Inflammatory macrophage treated with lipopolysaccharide for 4 hours (primary cell): Measurements from ENCODE around the gene PDZD2.

ENCODE experiments used
- DNase-seq: peaks from one replicate; pipeline ENCODE4 v3.0.0-alpha.2; 2020

The PDZD2 gene

DNA sequence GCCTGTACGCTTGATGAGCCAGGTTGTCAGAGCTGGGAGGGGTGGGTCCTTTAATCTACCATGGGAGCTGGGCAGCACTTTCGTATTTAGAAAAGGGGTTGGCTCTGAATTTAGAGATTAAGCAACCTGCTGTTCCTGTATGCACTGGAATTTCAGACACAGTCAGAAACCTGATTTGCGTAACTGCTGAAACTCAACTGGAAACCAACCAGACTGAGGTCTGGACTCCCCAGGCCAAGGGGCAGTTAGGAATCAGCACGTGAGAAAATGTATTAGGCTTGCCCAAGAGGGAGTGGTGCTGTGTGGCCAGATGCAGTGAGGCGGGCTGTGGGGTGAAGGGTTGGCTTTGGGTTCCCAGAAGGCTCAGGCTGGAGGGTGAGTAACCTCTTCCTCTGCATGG, 300.2 kb downstream of the PDZD2 start:
- peak; percentile 73 for DNase-seq

- no peak for DNase-seq
These were observed 302.3 kb downstream of the PDZD2 start for GRCh38 chr5:31941151-31941755.

GRCh38 chr5:31942546-31942945, 303.6 kb downstream of the PDZD2 start:
- no peak for DNase-seq

- DNase-seq: no peak
These were observed 305.9 kb downstream of the PDZD2 start for GRCh38 chr5:31944684-31945445.

GRCh38 chr5:31948006-31948405, 309.1 kb downstream of the PDZD2 start:
- no peak for DNase-seq

DNA sequence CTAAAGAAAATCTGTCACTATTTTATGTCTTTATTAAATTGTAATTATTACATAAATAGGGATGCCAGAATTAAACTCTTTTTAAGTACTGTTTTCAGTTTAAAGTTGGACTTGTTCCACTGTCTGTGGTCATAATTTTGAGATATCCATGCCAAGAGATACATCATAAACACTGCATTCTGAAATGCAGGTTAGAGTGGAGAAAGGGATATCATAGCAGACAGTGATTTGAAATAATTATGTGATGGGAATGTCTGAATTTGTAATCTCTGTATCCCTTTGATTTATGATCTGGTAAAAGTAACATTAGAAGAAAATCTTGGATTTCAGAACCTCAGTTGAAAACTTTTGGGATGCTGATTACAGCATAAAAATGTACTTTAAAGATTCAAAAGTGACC, 313.1 kb downstream of the PDZD2 start:
- DNase-seq: no peak

GRCh38 chr5:31954091-31954490, 315.2 kb downstream of the PDZD2 start:
- no peak for DNase-seq

DNA sequence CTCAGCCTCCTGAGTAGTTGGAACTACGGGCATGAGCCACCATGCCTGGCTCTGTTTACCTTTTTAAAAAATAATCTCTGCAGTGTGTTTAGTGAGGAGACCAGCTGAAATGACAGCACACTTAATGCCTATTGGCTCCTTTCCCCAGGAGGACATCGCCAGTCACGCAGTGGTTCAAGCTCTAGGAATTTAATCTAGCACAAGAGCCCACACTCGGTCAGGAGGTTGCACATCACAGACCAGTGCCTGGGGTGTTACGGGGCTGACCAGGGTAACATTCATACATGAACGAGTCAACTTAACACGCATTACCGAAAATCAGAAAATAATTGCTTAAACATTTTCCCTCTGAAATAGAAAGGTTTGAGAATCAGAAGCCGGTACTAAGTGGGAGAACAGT, 318.2 kb downstream of the PDZD2 start:
- DNase-seq: no peak

GRCh38 chr5:31962351-31962751, 323.4 kb downstream of the PDZD2 start:
- DNase-seq: no peak

DNA sequence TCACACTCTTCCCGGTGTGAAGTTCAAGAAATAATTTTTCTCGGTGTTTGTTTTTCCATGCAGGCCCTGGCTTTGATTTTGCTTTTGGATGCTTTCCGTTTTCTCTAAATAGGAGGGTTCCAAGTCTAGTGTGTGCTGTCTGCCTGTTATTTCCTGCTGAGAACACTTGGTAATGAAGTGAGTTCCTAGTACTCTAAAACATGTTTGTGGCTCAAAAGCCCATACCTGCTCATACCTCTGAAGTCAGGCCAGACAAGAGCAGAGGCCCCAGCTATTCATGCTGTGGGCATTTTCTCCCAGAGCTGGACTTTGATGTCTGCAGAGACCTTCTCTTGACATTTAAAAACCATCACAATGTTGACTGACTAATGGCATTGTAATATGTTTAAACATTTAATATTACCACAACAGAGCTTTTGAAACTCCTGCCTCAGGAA, 324.0 kb downstream of the PDZD2 start:
- no peak for DNase-seq

GRCh38 chr5:31963358-31964006, 324.6 kb downstream of the PDZD2 start:
- no peak for DNase-seq

GRCh38 chr5:31964007-31964360, 325.1 kb downstream of the PDZD2 start:
- no peak for DNase-seq

GRCh38 chr5:31965227-31965626, 326.3 kb downstream of the PDZD2 start:
- DNase-seq: no peak

DNA sequence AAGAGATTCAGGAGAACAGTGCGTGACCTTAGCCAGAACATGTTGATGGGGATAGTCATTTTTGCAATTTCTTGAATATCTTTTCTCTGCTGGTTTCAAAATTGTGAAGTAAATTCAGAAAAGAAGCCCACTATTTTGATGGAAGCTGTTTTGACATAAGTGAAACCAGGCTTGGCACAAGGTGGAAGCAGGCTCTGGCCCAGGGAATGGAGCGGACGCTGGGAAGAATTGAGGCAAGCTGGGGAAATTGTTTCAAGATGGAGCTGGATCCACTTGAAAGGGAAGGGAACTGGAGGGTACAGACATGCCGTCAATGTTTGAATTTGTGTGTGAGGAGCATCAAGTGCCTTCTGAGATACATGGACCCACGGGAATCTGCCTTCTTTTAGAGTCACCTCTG, 328.0 kb downstream of the PDZD2 start:
- no peak for DNase-seq

DNA sequence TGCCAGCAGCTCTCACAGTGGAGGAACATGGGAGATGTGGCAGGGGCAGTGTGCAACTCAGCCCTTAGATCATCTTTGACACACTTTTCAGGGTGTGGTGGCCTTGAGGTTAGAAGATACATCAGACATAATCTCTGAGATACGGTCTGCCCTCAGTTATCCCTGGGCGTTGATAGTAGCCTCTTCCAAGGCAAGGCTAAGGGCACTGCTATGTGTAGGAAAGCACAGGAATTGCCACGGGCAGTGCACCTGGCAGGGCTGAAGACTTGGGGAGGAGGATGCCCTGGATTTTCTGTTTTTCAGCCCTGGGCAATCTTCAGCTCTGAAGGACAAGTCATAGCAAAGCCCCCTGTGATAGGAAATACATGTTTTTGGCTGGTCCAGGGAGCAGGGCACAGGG, 328.5 kb downstream of the PDZD2 start:
- DNase-seq: no peak

DNA sequence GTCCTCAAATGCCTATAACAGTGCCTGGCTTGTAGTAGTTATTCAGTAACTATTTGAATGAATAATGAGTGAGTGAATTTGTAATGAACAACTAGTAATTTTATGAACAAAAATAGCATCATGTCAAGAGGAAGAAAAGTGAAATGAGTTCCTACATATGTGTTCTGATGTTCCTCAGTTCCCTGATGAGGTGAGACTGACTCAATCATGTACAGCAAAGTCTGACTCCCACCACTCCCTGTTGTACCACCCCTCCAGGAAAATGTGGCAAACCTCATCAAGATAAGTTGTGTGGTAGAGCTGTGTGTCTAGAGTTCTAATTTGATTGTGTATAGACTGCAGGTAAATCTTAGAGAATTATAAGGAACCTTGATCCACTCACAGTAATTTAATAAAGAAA, 333.6 kb downstream of the PDZD2 start:
- DNase-seq: no peak

DNA sequence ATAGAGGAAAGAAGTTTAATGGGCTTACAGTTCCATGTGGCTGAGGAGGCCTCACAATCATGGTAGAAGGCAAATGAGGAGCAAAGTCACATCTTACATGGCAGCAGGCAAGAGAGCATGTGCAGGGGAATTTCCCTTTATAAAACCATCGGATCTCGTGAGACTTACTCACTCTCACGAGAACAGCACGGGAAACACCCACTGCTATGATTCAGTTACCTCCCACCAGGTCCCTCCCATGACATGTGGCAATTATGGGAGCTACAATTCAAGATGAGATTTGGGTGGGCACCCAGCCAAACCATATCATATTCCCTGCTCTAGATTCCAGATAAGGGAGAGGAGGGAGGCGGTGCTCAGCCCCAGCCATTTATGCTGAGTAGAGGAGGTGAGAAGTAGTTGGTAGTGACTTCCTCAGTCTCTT, 336.3 kb downstream of the PDZD2 start:
- peak; percentile 29 for DNase-seq

DNA sequence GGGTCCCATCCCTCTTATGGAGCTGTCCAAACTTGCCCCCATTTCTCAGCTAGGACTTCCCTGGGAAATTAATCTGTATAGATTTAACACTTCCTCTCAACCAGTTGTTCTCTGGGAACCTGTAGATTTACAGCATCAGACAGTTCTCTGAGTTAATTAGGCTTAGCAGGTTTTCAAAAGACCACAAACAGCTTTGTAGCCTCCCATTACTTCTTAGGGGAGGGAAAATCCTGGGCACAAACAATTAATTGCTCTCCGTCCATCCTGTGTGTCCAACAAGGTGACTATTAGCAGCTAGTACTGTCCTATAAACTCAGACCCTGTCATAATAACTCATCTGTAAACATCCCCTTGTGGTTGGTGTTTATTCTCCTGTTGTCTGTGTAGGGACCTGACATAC, 337.2 kb downstream of the PDZD2 start:
- no peak for DNase-seq

- DNase-seq: no peak
These were observed 342.5 kb downstream of the PDZD2 start for GRCh38 chr5:31981361-31981945.

DNA sequence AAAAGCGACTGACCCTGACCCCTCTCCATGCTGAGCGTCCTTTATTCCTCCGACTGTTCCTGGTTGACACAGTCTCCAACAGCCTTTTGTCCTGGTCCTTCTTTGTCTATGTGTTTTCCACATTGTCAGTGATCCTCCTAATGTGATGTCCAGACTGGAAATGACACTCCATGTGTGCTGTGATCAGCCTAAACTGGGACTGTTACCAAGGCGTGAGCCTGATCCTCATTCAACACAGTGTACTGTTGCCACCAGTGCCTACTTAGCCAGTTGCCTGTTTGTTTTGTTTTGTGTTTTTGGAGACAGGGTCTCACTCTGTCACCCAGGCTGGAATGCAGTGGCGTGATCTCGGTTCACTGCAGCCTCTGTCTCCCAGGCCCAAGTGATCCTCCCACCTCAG, 343.1 kb downstream of the PDZD2 start:
- DNase-seq: no peak

DNA sequence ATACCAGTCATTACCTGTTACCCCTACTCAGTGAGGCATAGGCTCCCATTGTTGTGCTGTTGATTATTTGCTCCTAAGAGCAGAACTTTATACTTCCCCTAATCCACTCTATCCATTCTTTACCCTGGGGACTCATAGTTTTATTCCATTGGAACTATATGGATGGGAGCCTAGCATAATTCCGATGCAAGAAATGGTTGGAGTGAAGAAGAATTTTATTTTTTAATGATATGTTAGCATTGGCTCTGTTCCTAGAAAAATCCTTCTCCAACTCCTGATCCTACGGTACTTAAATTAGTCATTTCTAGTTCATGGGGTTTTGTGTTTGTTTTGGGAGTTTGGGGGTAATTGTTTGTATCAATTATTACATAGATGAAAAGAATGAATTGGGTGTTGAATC, 343.7 kb downstream of the PDZD2 start:
- no peak for DNase-seq

DNA sequence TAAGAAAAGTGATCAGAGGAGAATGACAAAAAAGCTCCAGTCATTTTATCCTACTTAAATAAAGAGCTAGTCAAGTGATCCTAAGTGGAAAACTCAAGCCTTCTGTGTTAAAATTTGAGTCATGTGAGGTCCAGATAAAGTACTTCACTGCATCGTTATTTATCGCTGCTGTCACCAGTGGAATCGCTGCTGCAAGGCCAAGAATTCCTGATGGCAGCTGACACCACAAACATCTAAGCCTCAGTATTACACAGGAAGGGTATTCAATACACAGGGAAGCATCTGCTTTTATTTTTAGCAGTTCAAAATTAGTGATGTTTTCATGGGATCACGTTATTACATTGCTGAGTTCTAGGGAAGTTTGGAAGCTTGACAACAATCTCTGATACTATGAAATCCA, 344.9 kb downstream of the PDZD2 start:
- DNase-seq: no peak

DNA sequence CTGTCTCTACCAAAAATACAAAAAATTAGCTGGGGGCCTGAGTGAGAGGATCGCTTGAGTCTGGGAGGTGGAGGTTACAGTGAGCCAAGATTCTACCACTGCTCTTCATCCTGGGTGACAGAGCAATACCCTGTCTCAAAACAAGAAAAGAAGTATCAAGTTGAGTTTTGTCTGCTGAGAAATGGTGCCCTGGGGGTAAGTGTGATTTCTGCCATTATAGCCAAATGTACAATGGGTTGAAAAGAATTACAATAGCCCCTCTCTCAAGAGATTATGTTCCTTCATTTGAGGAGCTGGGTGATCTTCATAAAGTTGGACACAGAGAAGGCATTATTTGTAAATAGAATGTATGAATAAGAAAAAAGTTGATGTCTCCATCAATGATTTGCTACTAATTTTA, 345.8 kb downstream of the PDZD2 start:
- DNase-seq: no peak

- DNase-seq: no peak
These were observed 347.2 kb downstream of the PDZD2 start for GRCh38 chr5:31986101-31986500.
